ENCODE results near the gene CBLB.

Gene CBLB

DNA sequence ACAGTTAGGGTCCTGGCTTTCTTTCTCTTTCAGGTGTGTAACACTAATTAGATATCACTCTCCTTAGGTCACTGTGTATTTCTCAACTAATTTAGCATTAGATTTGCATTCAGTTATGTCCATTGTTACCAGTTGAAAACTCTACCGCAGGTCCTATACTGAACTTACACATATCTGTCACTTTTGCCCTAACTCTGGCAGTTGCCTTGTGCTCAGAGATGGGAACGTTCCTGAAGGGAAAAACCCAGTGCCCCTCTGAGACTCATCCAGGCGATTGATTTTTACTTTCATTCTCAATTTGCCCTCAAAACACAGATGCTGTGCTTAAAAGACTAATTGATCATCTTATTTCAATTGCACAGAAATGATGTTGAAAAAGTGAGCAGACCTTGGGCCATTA lies 253.0 kb downstream of the CBLB start (continued):
- TF ChIP-seq, protein P1, sequence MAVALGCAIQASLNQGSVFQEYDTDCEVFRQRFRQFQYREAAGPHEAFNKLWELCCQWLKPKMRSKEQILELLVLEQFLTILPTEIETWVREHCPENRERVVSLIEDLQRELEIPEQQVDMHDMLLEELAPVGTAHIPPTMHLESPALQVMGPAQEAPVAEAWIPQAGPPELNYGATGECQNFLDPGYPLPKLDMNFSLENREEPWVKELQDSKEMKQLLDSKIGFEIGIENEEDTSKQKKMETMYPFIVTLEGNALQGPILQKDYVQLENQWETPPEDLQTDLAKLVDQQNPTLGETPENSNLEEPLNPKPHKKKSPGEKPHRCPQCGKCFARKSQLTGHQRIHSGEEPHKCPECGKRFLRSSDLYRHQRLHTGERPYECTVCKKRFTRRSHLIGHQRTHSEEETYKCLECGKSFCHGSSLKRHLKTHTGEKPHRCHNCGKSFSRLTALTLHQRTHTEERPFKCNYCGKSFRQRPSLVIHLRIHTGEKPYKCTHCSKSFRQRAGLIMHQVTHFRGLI (tag by site-specific recombination; IDR thresholded peaks at IDR 0.05): no peak
- TF ChIP-seq ZNF2 (tag by site-specific recombination; IDR thresholded peaks at IDR 0.05) (no peak), ZNF561 (tag by site-specific recombination; IDR thresholded peaks at IDR 0.05; ENCODE audit: borderline replicate concordance) (no peak)

DNA sequence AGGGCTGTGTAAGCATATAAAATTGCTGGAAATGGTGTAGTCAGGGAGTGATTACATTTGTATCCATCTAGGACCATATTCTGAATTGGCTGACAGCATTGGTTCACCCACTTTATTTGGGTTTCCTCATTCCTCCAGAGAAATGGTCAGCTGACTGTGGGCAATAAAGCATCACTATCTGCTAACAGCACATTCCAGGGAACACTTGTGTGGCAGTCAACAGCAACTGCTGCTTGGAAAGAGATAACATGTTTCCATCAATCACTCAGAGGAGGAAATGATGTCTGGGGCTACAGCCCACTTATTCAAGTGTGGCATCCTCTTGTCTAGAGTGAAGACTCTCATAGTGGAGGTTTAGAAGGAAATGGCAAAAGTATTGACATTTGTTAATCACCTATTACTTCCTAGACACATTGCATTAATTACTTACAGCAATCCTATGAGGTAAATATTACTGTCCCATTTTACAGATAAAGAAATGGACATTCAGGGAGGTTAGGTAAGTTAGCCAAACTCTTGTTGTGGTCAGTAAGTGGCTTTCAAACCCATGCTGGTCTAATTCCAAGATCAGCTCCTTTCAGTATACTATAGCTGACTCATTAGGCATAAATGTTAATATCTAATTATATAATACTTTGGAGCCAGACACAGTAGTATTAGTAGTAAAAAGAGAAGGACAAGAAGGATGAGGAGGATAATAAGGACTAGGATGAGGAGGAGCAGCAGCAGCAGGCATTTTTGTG lies 254.4 kb downstream of the CBLB start:
- Histone ChIP-seq H3K27ac (ENCODE audit: extremely low read depth, low read depth, low read length) (no peak overlapping the region), H3K4me1 (ENCODE audit: control insufficient read depth, insufficient read depth, low read length) (no peaks in the 10 kb centered on the region), H3K9me3 (ENCODE audit: control insufficient read depth, insufficient read depth, low read depth, low read length) (no peaks in the 10 kb centered on the region), H3K36me3 (ENCODE audit: control insufficient read depth in 2 of 2, insufficient read depth in 1 of 2, low read length in 2 of 2) (no peaks in the 10 kb centered on the region), H3K4me3 (ENCODE audit: low read depth, low read length) (no peak overlapping the region)
- POLR2A ChIA-PET: no interaction called here
- TF ChIP-seq, protein P2, sequence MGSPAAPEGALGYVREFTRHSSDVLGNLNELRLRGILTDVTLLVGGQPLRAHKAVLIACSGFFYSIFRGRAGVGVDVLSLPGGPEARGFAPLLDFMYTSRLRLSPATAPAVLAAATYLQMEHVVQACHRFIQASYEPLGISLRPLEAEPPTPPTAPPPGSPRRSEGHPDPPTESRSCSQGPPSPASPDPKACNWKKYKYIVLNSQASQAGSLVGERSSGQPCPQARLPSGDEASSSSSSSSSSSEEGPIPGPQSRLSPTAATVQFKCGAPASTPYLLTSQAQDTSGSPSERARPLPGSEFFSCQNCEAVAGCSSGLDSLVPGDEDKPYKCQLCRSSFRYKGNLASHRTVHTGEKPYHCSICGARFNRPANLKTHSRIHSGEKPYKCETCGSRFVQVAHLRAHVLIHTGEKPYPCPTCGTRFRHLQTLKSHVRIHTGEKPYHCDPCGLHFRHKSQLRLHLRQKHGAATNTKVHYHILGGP (tag by site-specific recombination; IDR thresholded peaks at IDR 0.05): no peak
- TF ChIP-seq ZNF654 (tag by site-specific recombination; IDR thresholded peaks at IDR 0.05; ENCODE audit: low read depth) (no peak), ZNF571 (tag by site-specific recombination; IDR thresholded peaks at IDR 0.05) (no peak), KLF10 (tag by site-specific recombination; IDR thresholded peaks at IDR 0.05) (no peak), PRDM2 (tag by site-specific recombination; IDR thresholded peaks at IDR 0.05; ENCODE audit: borderline replicate concordance) (no peak), ZNF2 (tag by site-specific recombination; IDR thresholded peaks at IDR 0.05) (no peak), ZNF610 (tag by site-specific recombination; IDR thresholded peaks at IDR 0.05; ENCODE audit: borderline replicate concordance) (no peak), ZNF223 (tag by site-specific recombination; IDR thresholded peaks at IDR 0.05) (no peak), ZNF24 (tag by site-specific recombination; IDR thresholded peaks at IDR 0.05) (no peak), ZNF211 (tag by site-specific recombination; IDR thresholded peaks at IDR 0.05; ENCODE audit: low read depth) (no peak), ZNF621 (tag by site-specific recombination; IDR thresholded peaks at IDR 0.05) (no peak), ZNF76 (tag by site-specific recombination; IDR thresholded peaks at IDR 0.05; ENCODE audit: borderline replicate concordance, low read depth) (no peak), ZNF747 (tag by site-specific recombination; IDR thresholded peaks at IDR 0.05) (no peak), ZNF600 (tag by site-specific recombination; IDR thresholded peaks at IDR 0.05) (no peak), ZBTB17 (tag by site-specific recombination; IDR thresholded peaks at IDR 0.05) (no peak)
- CTCF ChIA-PET: no interaction called here

Measured in HEK293 (cell line).